LNCaP clone FGC (cell line): ENCODE data around the gene NVL.

ENCODE experiments used
- DNase-seq: peaks from one replicate; pipeline ENCODE4 v3.0.0-alpha.2; 2011; ENCODE audit warnings: low read depth
- H3K4me3 ChIP-seq: 2 replicates; pipeline ENCODE4 v1.5.1; 2011; ENCODE audit warnings: mild to moderate bottlenecking, low read depth, low read length, control low read depth
- CTCF ChIP-seq: IDR thresholded peaks from 2 replicates; pipeline ENCODE4 v1.5.1; 2012; ENCODE audit warnings: mild to moderate bottlenecking; ENCODE audit not compliant: control insufficient read depth, insufficient read depth; ENCODE audit errors: extremely low read depth

The NVL gene

GRCh38 chr1:224333309-224333926 is 3.4 kb upstream of the NVL start:
- H3K4me3 ChIP-seq: no peak overlapping the region
- peak; percentile 56 for DNase-seq
- TF ChIP-seq CTCF: peak; percentile 66

- H3K4me3 ChIP-seq: no peak overlapping the region
- DNase-seq: no peak
- TF ChIP-seq CTCF: no peak
Measured at GRCh38 chr1:224331824-224332223, 1.9 kb upstream of the NVL start.

- peak overlapping the region; percentile 70; the same call in 1 of the 2 replicates for H3K4me3 ChIP-seq
- no peak for TF ChIP-seq CTCF
- no peak for DNase-seq
Measured at GRCh38 chr1:224331326-224331725, 1.4 kb upstream of the NVL start.

GRCh38 chr1:224329484-224329841 is 509 bp downstream of the NVL start:
- DNase-seq: no peak
- peak overlapping the region; percentile 70 for H3K4me3 ChIP-seq
- no peak for TF ChIP-seq CTCF

GRCh38 chr1:224328644-224329043 is 1.3 kb downstream of the NVL start:
- DNase-seq: no peak
- H3K4me3 ChIP-seq: peak overlapping the region; percentile 70
- TF ChIP-seq CTCF: no peak

GRCh38 chr1:224325959-224326358 is 4.0 kb downstream of the NVL start:
- H3K4me3 ChIP-seq: no peak overlapping the region
- no peak for TF ChIP-seq CTCF
- DNase-seq: no peak

GRCh38 chr1:224321706-224322105 is 8.3 kb downstream of the NVL start:
- no peak for TF ChIP-seq CTCF
- DNase-seq: no peak
- H3K4me3 ChIP-seq: no peak overlapping the region
